Right renal cortex interstitium (tissue), 3 donors: Measurements from ENCODE around the gene FOSL1. TPM values are rescaled to one million over a fixed set of nuclear protein-coding genes. Genes with fewer than 3 reads are reported as not detected.
"Not testable (repeated sequence)": the region's sequence is repeated elsewhere in the genome, so short reads cannot be mapped to it uniquely, and the experiment has no call there.

Experiments
- DNase-seq, 3 donors: peaks; one replicate each; pipeline ENCODE4 v3.0.0-alpha.2; 2013; ENCODE audit warnings: low read depth in 3 of 3, low spot score in 2 of 3
- polyA plus RNA-seq, 3 donors: library from polyadenylated mRNA; unstranded; fragments of 120-200 nt; gene quantifications; one replicate each; pipeline ENCODE4 v1.2.1, GENCODE V29; 2013; ENCODE audit not compliant: insufficient read length in 3 of 3

FOSL1 gene
- polyA plus RNA-seq, 3 donors, result 0.11 TPM; not detected in 2

DNA sequence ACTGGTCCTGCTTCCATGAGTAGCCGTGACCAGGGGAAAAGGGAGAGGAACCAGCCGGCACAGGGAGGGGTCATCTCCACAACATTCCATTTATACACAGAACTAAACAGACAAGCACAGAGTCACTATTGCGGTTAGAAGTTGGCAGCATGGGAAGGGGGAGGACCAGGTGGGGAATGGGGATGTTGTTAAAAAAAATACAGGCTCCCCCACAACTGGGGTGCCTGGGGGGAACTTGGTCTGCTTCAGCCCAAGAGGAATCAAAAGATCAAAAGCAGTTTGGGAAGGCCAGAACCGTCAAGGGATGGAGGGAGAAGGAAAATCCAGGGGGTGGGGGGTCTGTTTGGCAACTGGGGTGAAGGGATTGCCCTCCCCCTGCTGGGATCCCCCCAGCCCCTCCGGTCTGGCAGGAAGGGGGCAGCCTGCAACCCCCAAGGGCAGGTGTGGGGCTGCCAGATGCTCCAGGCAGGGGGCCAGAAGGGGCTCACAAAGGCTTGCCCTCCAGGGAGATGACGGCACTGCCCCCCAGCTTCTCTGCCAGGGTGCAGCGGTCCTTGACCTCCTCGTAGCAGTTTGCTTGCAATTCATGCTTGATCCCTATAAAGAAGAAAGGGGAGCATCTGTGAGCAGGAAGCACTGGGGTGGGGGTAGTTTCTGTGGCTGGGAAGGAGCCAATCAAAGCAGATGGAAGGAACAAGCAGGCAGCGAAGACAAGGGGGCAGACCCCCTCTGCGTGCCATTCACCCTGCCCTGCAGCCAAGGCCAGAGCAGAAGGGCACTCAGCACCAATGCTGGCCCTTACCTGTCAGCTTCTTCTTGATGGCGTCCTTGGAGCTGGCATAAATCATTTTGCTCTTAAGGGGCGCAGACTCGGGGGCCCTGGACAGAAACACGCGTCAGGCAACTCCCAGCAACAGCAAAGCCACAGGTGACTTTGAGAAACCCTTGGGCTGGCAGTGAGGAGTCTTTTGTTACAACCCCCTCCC lies 45.0 kb downstream of the FOSL1 start:
- no peak for DNase-seq

- DNase-seq, result no peak
These were observed 46.0 kb downstream of the FOSL1 start for GRCh38 chr11:65854161-65854592.

DNA sequence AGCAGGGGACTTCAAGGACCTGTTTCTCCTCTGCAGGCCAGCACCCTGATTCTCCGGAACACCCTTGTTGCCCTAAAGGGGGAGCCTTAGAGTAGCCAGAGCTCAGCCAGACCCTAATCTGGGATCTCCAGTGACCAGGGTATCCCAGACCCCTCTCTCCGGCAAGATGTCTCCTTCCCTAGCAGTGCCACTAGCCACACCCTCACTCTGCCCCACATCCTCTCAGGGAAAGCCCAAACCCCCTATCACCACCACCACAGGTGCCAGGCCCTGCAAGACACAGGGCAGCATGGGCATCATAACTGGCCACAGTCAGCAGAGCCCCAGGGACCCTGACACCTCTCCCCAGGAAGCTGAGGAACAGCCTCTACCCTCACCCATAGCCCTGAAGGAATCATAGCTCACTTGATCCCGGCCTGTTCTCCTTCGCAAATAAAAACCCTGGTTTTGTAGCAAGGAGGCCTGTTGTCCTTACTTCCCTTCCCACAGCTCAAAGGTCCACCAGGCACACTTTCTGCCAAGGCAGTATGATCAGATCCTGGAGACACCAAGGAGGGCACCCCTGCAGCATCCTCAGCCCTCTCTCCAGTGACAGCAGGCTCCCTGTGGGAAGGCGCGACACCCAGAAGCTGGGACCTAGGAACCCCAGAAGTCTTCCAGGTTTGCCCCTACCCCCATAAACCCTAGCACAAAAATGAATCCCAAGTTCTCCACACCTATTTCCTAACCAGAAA lies 46.8 kb downstream of the FOSL1 start:
- no peak for DNase-seq

DNA sequence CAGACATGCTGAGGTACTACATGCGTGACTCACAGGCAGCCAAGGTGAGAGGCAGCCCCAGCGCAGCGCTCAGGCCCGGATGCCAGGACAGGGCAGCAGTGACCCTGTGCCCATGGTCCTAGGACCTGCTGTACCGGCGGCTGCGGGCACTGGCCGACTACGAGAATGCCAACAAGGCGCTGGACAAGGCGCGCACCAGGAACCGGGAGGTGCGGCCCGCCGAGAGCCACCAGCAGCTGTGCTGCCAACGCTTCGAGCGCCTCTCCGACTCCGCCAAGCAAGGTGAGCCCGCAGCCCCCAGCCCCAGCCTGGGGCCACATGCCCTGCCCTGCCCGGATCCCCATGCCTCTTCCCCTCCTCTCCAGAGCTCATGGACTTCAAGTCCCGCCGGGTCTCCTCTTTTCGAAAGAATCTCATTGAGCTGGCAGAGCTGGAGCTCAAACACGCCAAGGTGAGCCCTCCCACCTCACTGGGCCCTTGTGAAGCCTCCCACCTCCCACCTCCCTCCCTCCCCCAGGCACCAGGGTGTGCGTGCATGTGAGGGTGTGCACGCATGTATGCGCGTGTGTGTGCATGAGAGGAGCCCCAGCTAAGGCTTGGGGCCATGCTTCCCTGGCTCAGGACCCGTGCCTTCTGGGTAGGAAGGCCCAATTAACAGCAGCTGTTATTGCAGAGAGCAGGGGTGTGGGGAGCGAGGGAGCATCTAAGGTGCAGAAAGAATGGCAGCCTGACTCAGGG lies 47.5 kb downstream of the FOSL1 start:
- DNase-seq, result no peak

GRCh38 chr11:65851811-65852507 lies 48.2 kb downstream of the FOSL1 start:
- no peak for DNase-seq

GRCh38 chr11:65851083-65851579 lies 49.1 kb downstream of the FOSL1 start:
- DNase-seq, result no peak

DNA sequence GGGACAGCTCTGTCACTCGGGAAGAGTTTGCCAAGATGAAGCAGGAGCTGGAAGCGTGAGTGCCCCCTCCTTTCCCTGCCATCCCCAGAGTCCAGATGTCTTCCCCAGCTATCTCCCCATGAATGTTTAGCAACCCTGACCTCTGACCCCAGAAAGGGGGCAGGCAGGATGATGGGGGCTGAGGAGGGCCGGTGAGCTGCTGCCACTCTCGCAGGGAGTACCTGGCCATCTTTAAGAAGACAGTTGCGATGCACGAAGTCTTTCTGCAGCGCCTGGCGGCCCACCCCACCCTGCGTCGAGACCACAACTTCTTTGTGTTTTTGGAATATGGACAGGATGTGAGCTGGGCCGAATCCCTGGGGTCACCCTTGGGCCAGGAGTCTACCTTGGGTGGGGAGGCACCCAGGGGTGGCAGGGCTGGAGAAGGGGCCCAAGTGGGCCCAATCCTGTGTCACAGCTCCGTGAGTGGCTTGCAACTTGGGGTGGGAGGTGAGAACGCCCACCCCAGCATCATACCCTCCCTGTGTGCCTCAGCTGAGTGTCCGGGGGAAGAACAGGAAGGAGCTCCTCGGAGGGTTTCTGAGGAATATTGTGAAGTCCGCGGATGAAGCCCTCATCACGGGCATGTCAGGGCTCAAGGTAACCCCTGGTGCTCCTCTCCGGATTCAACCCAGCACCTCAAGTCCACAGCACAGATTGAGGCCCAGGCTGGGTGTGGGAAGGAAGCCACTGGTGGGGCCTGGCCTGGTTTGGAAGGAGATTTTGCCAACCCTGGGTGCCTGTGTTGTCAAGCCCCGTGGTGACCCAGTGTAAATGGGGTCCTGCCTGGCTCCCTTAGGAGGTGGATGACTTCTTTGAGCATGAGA lies 49.7 kb downstream of the FOSL1 start:
- no peak for DNase-seq

GRCh38 chr11:65849771-65850216 lies 50.4 kb downstream of the FOSL1 start:
- DNase-seq, result no peak

DNA sequence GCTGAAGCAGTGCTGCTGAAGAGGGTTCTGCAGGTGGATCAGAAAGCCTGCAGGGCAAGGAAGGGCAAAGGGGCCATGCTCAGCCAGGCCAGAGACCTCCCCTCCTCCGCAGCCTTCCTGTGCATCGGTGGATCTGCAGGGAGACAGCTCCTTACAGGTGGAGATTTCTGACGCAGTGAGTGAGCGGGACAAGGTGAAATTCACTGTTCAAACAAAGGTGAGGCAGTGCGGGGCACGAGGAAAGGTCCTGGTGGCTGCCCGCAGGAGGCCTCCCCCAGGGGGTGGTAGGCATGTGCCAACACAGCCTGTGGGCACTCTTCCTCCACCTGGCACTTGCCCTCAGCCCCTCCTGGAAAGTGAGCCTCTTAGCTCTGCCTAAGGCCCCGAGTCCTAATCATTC lies 50.8 kb downstream of the FOSL1 start:
- no peak for DNase-seq

GRCh38 chr11:65848693-65849092 lies 51.5 kb downstream of the FOSL1 start:
- DNase-seq, result not testable (repeated sequence)

DNA sequence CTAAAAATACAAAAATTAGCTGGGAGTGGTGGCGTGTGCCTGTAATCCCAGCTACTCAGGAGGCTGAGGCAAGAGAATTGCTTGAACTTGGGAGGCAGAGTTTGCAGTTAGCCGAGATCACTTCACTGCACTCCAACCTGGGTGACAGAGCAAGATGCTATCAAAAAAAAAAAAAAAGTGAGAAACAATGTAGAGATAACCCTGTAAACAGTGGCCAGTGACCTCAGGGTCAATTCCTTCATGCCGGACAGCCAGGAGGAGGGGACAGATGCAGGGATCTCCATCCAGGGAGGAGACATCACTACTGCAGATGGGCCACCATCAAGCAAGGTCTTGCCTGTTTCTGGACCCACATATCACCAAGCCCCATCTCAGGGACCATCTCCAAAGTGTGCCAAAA lies 52.4 kb downstream of the FOSL1 start:
- DNase-seq, result no peak

GRCh38 chr11:65844231-65844872 lies 55.8 kb downstream of the FOSL1 start:
- DNase-seq, result no peak

- no peak for DNase-seq
These were observed 56.4 kb downstream of the FOSL1 start for GRCh38 chr11:65843811-65844210.

- no peak for DNase-seq
These were observed 58.0 kb downstream of the FOSL1 start for GRCh38 chr11:65842144-65842543.

Other genes with a start within 250 kb of the FOSL1 start
- gene RELA, start 237.5 kb downstream of the FOSL1 start, polyA plus RNA-seq, result 10 to 100 TPM; 42.6 to 47.1 (median 44.2) TPM
- gene KAT5, start 188.1 kb downstream of the FOSL1 start, polyA plus RNA-seq, result 10 to 100 TPM; 64.9 to 72.9 (median 69.0) TPM
- gene RNASEH2C, start 179.6 kb downstream of the FOSL1 start, polyA plus RNA-seq, result 10 to 100 TPM; 28.3 to 39.1 (median 35.1) TPM
- gene AP5B1, start 119.4 kb downstream of the FOSL1 start, polyA plus RNA-seq, result 1 to 10 TPM; 5.3 to 6.3 (median 5.5) TPM
- gene OVOL1, start 113.3 kb downstream of the FOSL1 start, polyA plus RNA-seq, result 10 to 100 TPM in 2 of 3 donors, 1 to 10 TPM in 1; 9.3 to 12.8 (median 12.6) TPM
- 1 to 10 TPM; 1.3 to 2.7 (median 1.6) TPM for gene SNX32, start 66.4 kb downstream of the FOSL1 start, polyA plus RNA-seq
- gene CFL1, start 42.2 kb downstream of the FOSL1 start, polyA plus RNA-seq, result 100 to 1,000 TPM; 744 to 846 (median 760) TPM
- gene MUS81, start 40.0 kb downstream of the FOSL1 start, polyA plus RNA-seq, result 10 to 100 TPM; 43.5 to 50.8 (median 48.1) TPM
- 10 to 100 TPM; 95.8 to 98.0 (median 96.3) TPM for gene EFEMP2, start 27.6 kb downstream of the FOSL1 start, polyA plus RNA-seq
- 1 to 10 TPM; 1.0 to 1.2 (median 1.2) TPM for gene CTSW, start 20.6 kb downstream of the FOSL1 start, polyA plus RNA-seq
- gene FIBP, start 11.9 kb downstream of the FOSL1 start, polyA plus RNA-seq, result 10 to 100 TPM; 90.0 to 97.3 (median 94.2) TPM
- 1 to 10 TPM; 6.7 to 8.3 (median 8.0) TPM for gene CCDC85B, start 9.7 kb downstream of the FOSL1 start, polyA plus RNA-seq
- gene C11orf68, start 18.7 kb upstream of the FOSL1 start, polyA plus RNA-seq, result 10 to 100 TPM; 33.8 to 38.1 (median 36.0) TPM
- gene DRAP1, start 19.0 kb upstream of the FOSL1 start, polyA plus RNA-seq, result 10 to 100 TPM; 65.8 to 84.6 (median 75.8) TPM
- not detected for gene TSGA10IP, start 45.1 kb upstream of the FOSL1 start, polyA plus RNA-seq
- 10 to 100 TPM; 42.9 to 43.7 (median 43.2) TPM for gene SART1, start 61.3 kb upstream of the FOSL1 start, polyA plus RNA-seq
- gene EIF1AD, start 101.8 kb upstream of the FOSL1 start, polyA plus RNA-seq, result 10 to 100 TPM; 25.8 to 31.3 (median 29.9) TPM
- 100 to 1,000 TPM; 263 to 275 (median 271) TPM for gene BANF1, start 102.1 kb upstream of the FOSL1 start, polyA plus RNA-seq
- not detected for gene CST6, start 111.6 kb upstream of the FOSL1 start, polyA plus RNA-seq
- gene CATSPER1, start 126.1 kb upstream of the FOSL1 start, polyA plus RNA-seq, result not detected
- gene GAL3ST3, start 148.8 kb upstream of the FOSL1 start, polyA plus RNA-seq, result 1 to 10 TPM; 4.0 to 4.6 (median 4.0) TPM
- 100 to 1,000 TPM; 255 to 281 (median 256) TPM for gene SF3B2, start 152.0 kb upstream of the FOSL1 start, polyA plus RNA-seq
- 10 to 100 TPM; 44.0 to 50.8 (median 45.6) TPM for gene PACS1, start 169.9 kb upstream of the FOSL1 start, polyA plus RNA-seq